ENCODE measurements around the gene DENND1B.

The DENND1B gene, protein sequence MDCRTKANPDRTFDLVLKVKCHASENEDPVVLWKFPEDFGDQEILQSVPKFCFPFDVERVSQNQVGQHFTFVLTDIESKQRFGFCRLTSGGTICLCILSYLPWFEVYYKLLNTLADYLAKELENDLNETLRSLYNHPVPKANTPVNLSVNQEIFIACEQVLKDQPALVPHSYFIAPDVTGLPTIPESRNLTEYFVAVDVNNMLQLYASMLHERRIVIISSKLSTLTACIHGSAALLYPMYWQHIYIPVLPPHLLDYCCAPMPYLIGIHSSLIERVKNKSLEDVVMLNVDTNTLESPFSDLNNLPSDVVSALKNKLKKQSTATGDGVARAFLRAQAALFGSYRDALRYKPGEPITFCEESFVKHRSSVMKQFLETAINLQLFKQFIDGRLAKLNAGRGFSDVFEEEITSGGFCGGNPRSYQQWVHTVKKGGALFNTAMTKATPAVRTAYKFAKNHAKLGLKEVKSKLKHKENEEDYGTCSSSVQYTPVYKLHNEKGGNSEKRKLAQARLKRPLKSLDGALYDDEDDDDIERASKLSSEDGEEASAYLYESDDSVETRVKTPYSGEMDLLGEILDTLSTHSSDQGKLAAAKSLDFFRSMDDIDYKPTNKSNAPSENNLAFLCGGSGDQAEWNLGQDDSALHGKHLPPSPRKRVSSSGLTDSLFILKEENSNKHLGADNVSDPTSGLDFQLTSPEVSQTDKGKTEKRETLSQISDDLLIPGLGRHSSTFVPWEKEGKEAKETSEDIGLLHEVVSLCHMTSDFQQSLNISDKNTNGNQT

DNA sequence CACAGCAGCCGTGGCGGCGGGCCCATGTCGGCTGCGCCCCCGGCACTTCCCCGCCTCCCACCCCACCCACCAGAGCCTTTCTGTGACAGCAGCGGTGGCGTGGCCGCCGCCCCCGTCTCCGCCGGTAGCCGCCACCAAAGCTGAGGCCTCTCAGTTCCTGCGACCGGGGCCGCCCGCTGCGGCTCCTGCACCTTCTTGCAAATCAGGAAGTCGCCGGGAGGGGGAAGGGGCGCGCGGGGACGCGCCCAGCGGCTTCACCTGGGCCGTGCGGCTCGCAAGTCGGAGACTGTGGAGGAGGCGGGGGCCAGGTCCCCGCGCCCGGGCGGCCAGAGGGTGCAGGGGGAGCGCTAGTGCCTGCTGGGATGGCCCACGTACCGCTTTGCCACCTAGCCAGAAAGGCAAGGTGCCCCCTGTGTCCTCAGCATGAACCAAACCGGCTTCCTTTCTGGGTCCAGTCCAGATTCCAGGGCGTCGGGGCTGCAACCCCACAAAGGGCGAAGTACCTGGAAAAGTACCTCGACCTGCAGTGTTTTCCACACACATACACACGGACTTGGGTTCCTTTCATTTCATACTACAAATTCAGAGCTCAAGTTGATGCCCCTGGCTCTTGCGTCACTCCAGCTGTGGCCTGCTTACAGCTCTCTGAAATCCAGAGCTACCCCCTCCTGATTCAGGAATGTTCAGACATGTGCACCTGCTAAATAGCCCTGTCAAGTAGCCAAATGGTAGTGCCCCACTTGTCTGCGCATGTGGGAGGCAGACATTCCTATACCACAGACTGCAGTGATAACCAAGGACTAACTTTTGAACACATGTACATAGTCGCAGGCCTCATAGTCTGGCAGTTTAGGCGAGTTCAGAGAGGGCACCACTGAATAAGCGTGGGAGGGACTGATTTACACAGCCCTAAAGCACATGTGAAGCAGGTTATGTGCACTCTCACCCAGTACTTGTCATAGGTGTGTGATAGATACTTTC lies at the start of gene DENND1B:
Gene DENND1B (minus strand): TSS at position 199 of the 981 bp plus-strand sequence. CDS start 325 bp downstream, outside the sequence.
- peak in 1 of 2 donors; percentile 42 for DNase-seq

DNA sequence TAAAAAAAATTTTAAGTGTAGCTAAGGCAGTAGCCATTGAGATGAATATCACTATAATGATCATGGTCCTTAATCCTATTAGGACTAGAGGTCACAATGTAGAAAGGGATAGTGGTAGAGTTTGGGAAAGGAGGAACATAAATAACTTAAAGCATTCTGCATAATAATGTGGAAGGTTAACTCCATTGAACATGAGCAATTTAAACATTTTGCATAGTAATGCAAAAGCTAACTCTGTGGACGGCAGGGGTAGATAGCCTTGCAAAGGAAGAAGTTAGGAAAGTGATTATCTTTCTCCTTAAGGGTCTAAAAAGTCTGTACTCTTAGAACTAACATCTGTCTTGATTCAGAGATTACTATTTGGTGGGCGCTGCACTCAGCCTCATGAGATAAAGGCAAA lies 39.0 kb upstream of the DENND1B start:
- DNase-seq = no peak

DNA sequence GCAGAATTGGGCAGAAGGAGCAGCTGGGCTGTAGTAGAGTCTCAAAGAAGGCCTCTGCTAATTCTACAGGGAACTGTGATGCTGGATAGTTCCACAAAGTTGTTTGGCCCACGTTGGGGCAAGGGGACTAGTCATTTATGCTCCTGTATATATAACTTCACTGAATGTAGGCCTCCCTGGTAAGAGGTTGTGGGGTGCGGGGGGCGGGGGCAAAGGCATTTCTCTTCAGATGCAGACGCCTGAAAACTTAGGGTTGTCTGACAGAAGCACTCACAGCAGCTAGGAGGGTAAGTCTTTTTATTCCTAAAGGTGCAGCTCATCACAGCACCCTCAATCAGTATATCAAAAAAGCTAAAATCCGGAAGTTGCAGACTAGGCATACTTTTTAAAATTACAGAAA lies 38.5 kb upstream of the DENND1B start:
- DNase-seq = no peak

DNA sequence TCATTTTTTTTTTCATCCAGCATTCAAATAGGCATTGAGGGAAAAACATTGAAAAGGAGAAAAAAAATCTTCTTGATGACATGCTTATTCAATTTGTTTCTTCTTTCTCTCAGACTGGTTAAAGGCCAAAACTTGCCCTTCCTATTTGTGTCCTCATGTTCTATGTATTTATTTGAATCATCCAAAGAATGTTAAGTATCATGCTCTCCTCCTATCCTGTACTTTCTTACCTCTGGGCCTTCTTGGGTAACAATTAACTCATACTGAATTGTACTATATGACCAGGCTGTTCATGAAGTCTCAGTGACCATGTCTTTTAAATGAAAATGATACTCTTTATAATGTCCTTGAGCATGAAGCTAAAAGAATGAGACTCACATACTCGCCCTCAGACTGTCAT lies 36.5 kb upstream of the DENND1B start:
- no peak for DNase-seq

DNA sequence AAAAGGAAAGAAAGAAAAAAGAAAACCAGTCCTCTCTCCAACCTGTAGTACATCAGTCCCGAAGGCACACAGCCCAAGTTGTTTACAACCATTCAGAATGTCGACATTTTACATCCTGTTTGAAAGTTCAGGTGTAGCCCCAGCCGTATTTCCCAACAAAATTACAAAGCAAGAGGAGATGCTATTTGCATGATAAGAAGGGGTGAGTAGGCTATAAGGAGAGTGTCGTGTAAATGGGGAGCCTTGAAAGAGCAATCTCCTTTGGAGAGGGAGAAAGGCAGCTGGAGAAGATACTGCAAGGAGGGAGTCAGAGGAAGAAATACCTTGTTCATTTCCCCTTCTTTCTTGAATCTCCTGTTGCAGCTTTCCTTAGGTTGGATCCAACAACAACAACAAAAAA lies 35.5 kb upstream of the DENND1B start:
- no peak for DNase-seq

DNA sequence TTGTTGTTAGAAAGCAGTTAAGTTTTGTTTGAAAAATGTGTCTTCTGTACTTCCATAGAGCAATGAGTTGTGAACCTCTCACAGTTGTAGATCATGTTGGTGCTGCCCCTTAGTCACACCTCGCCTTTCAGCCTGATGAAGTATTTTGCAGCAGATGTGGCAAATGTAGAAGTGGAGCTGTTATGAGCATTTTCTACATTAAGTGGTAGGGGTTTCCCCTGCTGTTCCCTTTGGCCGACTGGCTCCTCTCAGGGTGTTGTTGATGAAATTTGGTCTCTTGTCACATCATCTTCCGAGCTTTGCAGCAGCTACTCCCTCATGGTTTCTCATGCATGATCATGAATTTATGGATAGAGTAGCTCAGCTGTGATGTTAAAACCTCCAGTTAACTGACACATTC lies 33.6 kb upstream of the DENND1B start:
- DNase-seq = peak in 1 of 2 donors; percentile 36

DNA sequence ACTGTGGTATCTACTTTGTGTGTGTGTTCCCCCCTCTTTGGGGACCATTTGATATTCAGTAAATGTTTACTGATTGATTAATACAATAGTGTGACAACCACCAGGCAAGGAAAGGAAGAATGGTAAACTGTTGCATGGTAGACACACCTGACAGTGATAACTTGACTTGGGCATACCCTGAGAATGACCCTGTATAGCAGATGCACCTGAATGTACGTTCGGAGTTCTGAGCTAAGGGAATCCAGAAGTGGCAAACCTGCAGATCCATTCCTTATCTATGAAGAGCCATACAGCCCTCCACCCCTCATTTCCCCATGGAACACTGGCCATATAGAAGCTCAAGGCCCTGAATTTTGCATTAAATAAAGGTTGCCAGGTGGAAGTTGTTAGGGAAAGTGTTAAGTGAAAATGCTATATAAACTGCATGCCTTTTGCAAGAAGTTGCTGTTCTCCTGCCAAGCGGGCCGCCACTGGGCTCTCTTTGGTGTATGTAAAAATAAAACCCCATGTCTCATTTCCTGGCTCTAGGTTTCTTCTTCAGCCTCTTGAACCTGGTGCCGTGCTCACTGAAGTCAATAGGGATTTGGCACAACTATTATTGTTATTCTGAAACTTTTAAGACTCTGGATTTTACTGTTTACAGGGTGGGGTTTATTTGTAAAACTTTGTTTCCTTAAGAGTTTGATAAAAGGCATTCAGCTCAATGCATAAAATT lies 32.6 kb upstream of the DENND1B start:
- DNase-seq = no peak

DNA sequence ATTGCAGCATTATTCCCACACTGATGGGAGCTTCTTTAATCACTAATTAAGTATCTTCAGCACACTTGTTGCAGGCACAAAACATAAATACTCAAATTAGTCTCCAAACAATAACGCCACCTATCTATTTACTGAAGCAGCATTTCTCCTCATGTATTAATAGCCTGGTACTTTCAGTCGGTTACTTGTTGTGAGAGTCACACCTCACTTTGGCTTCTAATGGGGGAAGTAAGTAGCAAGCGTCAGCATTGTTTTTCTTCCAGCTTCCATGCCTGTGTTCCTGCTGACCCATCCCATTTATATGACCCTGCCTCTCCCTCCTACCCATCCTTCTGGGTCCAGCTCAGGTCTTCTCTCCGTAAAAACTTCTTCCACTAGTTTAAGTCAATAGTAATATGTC lies 31.9 kb upstream of the DENND1B start:
- no peak for DNase-seq

DNA sequence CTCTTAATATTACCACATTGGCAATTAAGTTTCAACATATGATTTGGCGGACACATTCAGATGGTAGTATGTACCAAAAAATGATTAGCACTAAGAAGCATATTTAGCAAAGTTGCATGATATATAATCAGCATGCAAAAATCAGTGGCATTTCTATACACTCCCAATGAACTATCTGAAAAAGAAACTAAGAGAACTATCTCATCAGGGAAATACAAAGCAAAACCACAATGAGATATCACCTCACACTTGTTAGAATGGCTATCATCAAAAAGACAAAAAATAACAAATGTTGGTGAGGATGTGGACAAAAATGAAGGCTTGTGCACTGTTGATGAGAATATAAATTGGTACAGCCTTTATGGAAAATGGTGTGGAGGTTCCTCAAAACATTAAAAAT lies 31.4 kb upstream of the DENND1B start:
- no peak for DNase-seq

DNA sequence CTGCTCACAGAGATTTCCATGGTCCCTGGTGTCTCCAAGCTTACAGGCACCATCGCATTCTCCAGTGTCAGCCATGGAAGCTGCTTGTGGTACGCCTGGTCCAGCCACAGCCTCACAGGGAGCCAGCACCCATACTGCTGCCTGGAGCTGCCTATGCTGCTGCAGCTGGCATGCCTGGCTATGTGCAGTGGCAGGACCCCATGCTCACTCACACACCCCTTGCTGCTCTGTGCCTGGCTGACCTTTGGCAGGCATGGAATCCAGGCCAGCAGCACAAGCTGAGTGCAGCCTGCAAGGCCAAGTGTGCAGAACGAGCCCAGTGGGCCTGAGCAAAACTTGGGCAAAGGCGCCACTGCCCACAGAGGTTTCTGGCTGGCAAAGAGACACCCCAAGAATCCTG lies 26.4 kb upstream of the DENND1B start:
- DNase-seq = no peak

DNA sequence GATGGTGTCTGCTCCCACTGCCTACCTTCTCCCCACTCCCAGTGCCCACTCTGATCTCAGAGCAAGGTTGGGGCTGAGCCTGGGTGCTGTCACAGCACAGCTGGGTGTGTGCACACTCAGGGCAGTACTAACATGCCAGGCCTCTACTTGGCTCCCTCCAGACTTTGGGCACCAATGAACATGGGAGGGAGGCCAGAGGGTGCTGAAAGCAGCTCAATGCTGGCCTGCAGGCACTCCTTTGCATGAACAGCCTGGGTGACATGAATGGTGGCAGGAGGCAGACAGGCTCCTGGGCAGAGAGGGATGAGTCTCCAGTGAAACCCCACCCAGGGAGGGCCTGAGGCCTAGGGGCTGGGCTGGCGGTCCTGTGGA lies 25.8 kb upstream of the DENND1B start:
- no peak for DNase-seq

DNA sequence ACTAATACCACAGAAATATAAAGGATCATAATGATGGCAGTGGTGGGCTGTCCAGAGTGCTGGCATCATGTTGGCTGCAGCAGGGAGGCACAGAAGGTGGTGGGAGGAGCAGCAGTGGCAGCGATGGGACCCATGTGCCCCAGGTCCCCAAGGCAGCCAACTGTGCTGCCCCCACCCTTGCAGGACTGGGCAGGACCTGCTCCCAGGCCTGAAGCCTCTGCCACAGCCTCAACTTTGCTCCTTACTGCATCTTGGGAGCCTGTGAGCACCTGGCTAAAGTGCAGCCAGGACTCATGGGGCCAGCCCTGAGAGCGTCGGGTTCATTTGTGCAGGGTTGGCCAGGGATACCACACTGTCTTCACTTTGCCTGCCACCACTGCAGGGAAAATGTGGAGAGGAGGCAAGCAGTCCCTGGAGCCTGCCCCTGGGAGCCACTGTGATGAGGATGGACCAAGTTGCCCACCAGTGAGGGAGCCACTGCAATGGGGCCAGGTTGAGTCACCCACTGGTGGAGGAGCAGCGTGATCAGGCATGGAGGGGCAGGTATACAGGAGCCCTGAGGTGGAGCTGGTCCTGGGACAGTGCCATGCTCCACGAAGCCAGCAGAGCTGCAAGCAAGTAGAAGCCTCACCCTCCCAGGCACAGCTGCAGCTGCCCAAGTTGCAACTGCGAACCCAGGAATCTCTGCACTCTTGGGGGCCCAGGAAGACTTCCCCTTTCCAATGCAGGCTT lies 25.3 kb upstream of the DENND1B start:
- no peak for DNase-seq

DNA sequence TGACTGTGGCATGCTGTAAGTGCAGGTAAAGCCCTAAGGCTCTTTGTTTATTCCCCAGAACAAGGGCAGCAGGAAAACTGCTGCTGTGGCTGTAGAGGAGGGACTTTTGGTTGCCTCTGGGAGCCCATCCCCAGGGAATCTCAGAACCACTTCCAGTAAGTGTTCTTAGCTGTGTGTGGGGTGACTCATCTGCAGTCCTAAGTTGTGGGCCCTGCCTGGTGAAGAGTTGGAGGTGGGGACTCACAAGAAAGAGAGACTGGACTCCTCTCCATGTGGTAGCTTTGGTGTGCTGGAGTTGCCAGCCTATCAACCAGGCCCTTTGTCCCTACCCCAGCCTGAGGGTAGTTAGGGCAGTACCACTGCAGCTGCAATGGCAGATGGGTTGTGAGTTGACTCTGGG lies 24.0 kb upstream of the DENND1B start:
- no peak for DNase-seq

DNA sequence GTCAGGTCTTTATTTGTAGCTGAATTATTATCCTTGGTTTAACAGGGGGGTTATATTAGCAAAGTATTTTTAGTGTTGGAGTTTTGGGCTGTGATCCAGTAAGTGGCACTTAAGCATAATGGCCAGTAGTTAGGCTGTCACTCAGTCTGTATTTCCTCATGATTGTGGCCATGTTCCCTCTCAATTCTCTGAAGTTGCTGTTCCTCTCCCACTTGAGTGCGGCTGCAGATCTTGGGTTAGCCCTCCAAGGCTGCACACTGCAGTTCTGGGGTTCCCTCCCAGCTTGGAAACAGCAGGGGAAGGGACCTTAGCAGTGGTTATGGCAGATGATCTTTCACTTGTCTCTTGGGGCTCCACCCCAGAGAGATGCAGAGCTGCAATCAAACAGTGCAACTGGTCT lies 23.2 kb upstream of the DENND1B start:
- DNase-seq = no peak

DNA sequence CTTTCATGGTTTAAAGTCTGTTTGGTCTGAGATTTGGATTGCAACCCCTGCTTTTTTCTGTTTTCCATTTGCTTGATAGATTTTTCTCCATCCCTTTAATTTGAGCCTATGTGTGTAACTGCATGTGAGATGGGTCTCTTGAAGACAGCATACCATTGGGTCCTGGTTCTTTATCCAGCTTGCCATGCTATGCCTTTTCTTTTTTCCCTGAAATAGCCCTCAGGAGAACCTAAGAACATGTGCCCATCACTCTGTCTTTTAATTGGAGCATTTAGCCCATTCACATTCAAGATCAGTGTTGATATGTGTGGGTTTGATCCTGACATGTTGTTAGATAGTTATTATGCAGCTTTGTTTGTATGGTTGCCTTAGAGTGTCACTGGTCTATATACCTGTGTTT lies 21.7 kb upstream of the DENND1B start:
- DNase-seq = no peak

DNA sequence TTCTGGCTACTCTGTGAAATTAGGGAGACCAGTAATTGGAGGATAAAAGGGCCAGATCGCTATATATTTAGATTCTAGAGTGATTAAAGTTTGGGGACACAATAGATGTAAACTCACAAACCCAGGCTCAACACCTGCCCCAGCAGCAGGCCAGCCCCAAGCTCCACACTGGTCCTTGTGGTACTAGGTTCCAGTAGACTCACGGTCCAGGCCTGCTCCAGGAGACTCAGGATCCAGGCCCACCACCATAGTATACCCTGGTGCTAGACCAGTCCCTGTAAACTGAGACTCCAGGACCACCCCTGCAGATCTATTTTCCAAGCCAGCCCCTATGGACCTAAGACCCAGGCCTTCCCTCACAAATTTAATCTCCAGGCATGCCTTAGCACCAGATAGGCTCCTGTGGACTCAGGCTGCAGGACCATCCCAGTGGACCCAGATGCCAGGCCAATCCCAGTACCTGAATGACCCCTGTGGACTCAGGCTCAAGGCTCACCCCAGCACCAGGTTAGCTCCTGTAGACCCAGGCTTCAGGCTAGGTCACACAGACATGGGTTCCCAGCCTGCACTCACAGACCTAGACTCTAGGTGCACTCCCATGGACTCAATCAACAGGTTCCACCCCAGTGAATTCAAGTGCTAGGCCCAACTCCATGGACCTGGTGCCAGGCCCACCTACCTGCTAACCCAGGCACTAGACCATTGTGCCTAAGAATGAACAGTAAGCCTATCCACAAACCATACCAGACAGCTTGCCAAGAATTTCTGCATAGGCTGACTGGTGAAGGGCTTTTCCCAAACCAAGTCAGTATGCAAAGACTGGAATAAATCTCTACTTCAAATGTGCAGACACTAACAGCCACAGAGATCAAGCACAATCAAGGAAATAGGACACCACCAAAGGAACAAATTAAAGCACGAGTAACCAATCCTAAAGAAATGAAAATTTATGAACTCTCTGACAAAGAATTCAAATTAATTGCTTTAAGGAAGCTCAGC lies 13.8 kb upstream of the DENND1B start:
- no peak for DNase-seq

DNA sequence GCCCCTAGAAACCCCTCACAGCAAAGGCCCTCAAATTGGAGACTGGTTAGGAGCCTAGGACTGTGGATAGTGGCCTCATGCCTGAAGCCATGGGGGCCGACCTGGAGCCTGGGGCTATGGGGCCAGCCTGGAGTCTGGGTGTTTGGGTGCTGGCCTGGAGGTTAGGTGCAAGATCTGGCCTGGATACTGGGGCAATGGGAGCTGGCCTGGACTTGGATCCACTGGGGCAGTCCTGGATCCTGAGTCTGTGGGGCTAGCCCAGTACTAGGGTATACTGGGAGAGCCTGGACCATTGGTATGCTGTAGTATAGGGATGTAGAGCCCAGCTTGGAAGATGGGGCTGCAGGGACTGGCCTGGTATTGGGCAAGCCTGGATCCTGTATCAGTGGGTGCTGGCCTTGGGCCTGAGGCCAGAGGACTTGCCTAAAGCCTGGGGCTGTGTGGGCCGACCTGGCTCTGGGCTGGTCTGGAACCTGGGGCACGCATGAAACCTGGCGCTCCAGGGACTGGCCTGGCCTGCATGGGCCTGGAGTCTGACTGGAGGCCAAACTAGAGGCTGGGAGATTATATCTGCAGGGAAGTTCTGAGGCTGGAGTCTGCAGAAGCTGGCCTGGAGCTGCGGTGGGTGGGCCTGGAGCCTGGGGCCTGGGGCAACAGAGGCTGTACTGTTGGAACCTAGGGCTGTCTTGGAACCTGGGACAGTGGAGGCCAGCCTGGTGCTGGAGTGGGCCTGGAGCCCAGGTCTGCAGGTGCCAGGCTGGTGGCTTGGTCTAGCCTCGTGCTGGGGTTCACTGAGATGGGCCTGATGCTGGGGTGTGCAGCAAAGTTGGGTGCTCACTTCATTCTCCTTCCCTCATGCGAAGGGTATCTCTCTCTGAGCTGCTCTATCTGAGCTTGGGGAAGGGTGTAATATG lies 12.6 kb upstream of the DENND1B start:
- DNase-seq = no peak

DNA sequence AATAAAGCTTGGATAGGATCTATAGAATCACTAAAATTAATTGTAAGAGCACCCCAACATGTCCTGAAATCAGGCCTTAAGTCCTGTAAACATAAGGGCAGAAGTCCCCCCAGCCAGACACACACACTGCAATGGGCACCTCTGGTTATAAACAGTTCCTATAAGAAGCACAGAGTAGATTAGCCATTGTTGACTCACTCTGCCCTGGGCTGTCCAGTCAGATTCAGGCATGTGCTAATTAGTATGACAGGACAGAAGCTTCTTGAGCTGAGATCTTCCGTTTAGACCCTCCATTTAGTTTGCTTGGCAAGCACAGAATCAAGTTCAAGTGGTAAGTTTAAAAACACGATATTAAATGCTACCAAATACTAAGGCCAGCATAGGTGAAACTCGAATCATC lies 11.8 kb upstream of the DENND1B start:
- DNase-seq = no peak

DNA sequence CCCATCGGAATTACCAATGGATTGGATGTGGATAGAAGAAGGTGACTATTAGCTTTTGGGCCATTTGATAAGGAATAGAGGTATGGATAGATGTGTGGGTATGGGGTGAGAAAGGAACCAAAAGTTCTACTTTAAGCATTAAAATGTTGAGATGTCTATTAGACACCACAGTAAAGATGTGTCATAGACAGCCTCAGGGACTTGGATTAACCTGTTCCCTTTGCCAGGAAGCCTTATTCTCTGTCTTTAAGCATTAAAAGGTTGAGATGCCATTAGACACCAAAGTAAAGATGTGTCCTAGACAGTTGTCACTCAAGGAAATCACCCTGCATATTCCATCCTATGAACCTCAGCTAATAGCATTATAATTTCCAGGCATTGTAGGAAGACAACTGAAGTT lies 11.0 kb upstream of the DENND1B start:
- DNase-seq = no peak
